A549 treated with dexamethasone at 1 μM for 4 hours (cell line): ENCODE measurements around the gene B4GALT6. TPM values are rescaled to one million over a fixed set of nuclear protein-coding genes. Genes with fewer than 3 reads are reported as not detected.

Experiments used
- total RNA-seq: library from RNA; stranded (reverse); fragments of 200-300 nt; extraction: Qiagen RNA extraction; gene quantifications from 5 replicates; pipeline ENCODE4 v1.2.3, GENCODE V29; 2022

Gene B4GALT6, protein sequence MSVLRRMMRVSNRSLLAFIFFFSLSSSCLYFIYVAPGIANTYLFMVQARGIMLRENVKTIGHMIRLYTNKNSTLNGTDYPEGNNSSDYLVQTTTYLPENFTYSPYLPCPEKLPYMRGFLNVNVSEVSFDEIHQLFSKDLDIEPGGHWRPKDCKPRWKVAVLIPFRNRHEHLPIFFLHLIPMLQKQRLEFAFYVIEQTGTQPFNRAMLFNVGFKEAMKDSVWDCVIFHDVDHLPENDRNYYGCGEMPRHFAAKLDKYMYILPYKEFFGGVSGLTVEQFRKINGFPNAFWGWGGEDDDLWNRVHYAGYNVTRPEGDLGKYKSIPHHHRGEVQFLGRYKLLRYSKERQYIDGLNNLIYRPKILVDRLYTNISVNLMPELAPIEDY
- 5.3 to 8.0 TPM (median 7.1 TPM) in 5 replicates for total RNA-seq

DNA sequence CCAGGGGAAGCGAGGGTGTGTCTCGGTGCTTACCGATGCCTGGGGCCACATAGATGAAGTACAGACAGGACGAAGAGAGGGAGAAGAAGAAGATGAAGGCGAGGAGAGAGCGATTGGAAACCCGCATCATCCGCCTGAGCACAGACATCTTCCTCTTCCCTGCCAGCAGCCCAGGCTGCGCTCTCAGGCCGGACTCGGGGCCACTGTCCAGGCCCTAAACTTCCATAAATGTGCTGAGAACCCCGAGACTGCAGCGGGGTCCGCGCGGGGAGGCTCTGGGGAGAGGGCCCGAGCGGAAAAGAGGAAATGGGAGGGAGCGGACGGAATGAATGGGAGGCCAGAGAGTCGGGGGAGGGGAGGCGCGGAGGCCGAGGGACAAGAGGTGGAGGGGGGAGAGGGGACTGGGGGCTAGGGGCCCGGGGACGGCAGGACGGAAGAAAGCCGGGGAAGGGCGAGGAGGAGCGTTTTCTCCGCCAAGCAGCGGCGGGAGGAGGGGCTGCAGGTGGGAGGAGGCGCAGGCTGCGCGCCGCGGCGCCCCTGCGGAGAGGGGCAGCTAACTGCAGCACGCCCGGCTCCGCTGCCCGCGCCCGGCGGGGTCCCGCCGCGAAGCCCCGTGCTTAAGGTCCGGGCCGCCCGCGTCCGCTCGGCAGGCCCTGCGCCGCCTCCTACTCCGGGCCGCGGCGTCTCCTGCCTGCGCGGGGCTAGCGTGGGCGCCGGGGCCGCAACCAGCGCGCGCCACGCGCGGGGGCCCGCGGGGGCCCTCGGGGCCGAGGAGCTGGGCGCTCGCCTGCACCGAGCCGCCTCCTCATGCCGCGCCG lies at the start of gene B4GALT6:
TSS of gene B4GALT6 (minus strand) at position 303 of the 818 bp plus-strand sequence. CDS start at position 148, 155 bp downstream.

DNA sequence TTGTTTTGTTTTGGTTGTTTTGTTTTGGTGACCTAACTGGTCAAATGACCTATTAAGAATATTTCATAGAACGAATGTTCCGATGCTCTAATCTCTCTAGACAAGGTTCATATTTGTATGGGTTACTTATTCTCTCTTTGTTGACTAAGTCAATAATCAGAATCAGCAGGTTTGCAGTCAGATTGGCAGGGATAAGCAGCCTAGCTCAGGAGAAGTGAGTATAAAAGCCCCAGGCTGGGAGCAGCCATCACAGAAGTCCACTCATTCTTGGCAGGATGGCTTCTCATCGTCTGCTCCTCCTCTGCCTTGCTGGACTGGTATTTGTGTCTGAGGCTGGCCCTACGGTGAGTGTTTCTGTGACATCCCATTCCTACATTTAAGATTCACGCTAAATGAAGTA lies 92.8 kb downstream of the B4GALT6 start, which contains the start of gene TTR:
TSS of gene TTR (plus strand) at position 250 of the 400 bp plus-strand sequence. CDS start at position 276, 26 bp downstream.

Other genes with a start within 250 kb of the B4GALT6 start
- 0.01 to 0.02 TPM (median 0.02 TPM) in 4 of 5 replicates, not detected in the other for gene DSG3, start 236.8 kb downstream of the B4GALT6 start, total RNA-seq
- 45.6 to 69.2 TPM (median 64.0 TPM) in 5 replicates for gene DSG2, start 186.4 kb downstream of the B4GALT6 start, total RNA-seq
- 0.11 to 0.13 TPM in 2 of 5 replicates, not detected in the others for gene TTR, start 92.7 kb downstream of the B4GALT6 start, total RNA-seq
- gene SLC25A52, start 76.3 kb upstream of the B4GALT6 start, total RNA-seq: not detected in 5 replicates